GM12801 (cell line): ENCODE data around the gene GLUL.

Source experiments
- TF ChIP-seq, protein P1 (sequence below): IDR thresholded peaks from one replicate; pipeline ENCODE4 v1.5.1; 2011; ENCODE audit warnings: control low read depth; ENCODE audit not compliant: insufficient read length; ENCODE audit errors: extremely low read depth

GLUL gene

GRCh38 chr1:182339684-182340083 lies 51.9 kb downstream of the GLUL start:
- TF ChIP-seq, protein P1, sequence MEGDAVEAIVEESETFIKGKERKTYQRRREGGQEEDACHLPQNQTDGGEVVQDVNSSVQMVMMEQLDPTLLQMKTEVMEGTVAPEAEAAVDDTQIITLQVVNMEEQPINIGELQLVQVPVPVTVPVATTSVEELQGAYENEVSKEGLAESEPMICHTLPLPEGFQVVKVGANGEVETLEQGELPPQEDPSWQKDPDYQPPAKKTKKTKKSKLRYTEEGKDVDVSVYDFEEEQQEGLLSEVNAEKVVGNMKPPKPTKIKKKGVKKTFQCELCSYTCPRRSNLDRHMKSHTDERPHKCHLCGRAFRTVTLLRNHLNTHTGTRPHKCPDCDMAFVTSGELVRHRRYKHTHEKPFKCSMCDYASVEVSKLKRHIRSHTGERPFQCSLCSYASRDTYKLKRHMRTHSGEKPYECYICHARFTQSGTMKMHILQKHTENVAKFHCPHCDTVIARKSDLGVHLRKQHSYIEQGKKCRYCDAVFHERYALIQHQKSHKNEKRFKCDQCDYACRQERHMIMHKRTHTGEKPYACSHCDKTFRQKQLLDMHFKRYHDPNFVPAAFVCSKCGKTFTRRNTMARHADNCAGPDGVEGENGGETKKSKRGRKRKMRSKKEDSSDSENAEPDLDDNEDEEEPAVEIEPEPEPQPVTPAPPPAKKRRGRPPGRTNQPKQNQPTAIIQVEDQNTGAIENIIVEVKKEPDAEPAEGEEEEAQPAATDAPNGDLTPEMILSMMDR, result no peak

DNA sequence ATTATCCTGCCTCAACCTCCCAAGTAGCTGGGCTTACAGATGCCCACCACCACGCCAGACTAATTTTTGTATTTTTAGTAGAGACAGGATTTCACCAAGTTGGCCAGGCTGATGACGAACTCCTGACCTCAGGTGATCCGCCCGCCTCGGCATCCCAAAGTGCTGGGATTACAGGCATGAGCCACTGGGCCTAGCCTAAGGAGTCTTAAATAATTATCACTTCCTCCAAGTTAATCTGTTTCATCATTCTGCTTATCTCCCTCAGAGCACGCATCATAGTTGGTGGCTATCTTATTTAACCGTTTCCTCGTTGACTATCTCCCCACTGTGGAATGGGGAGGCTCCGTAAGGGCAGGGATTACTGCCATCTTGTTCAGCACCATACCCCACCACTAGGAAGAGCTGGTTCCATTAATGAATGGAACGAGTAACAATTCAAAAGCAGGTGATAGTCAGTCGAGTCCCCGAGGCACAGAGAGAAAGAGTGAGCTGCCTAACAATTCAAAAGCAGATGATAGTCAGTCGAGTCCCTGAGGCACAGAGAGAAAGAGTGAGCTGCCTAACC lies 52.7 kb downstream of the GLUL start:
- TF ChIP-seq, protein P1, result no peak

GRCh38 chr1:182337736-182338571 lies 53.6 kb downstream of the GLUL start:
- TF ChIP-seq, protein P1, result no peak

DNA sequence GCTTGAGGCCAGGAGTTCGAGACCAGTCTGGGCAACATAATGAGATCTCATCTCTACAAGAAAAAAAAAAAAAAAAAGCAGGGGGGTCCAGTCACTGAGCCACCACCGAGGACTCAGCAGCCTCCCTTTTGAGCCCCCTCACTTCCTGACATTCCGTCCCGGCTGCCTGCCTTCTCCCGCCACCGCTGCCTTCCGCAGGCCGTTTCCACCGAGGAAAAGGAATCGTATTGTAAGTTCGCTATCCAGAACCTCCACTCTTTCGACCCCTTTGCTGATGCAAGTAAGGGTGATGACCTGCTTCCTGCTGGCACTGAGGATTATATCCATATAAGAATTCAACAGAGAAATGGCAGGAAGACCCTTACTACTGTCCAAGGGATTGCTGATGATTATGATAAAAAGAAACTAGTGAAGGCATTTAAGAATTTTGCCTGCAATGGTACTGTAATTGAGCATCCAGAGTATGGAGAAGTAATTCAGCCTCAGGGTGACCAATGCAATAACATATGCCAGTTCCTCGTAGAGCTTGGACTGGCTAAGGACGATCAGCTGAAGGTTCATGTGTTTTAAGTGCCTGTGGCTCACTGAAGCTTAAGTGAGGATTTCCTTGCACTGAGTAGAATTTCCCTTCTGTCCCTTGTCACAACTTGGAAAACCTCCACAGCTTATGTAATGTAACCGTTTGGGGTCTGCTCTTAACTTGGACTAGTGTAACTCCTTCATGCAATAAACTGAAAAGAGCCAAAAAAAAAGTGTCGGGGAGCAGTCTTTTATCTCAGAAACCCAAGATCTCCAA lies 55.6 kb downstream of the GLUL start:
- TF ChIP-seq, protein P1, result no peak

- TF ChIP-seq, protein P1, result no peak
These were observed 59.1 kb downstream of the GLUL start for GRCh38 chr1:182332261-182333060.
